HepG2 (cell line): Measurements from ENCODE around the gene TRIM44.

ENCODE experiments used
- AKAP8 ChIP-seq: sonication (generic); formaldehyde crosslinking; IDR thresholded peaks from 2 replicates; pipeline ENCODE4 v1.5.1; 2020; ENCODE audit warnings: mild to moderate bottlenecking, missing genetic modification reagents
- BHLHE40 ChIP-seq: IDR thresholded peaks from 2 replicates; pipeline ENCODE4 v1.6.1; 2011; ENCODE audit warnings: low read length, improper control_type of control experiment
- BRD4 ChIP-seq: sonication (generic); formaldehyde crosslinking; IDR thresholded peaks from 2 replicates; pipeline ENCODE4 v1.4.0; 2020; ENCODE audit warnings: missing genetic modification reagents
- GZF1 ChIP-seq: sonication (generic); formaldehyde crosslinking; IDR thresholded peaks from 2 replicates; pipeline ENCODE4 v1.5.1; 2020; ENCODE audit warnings: mild to moderate bottlenecking, missing genetic modification reagents
- POLR2A ChIP-seq, 2 experiments: IDR thresholded peaks; 2 replicates each; pipeline ENCODE4 v1.6.1; 2011; ENCODE audit warnings: low read depth in 2 of 2, low read length in 2 of 2, mild to moderate bottlenecking in 1 of 2, moderate library complexity in 1 of 2; ENCODE audit not compliant: insufficient read depth in 1 of 2

DNA sequence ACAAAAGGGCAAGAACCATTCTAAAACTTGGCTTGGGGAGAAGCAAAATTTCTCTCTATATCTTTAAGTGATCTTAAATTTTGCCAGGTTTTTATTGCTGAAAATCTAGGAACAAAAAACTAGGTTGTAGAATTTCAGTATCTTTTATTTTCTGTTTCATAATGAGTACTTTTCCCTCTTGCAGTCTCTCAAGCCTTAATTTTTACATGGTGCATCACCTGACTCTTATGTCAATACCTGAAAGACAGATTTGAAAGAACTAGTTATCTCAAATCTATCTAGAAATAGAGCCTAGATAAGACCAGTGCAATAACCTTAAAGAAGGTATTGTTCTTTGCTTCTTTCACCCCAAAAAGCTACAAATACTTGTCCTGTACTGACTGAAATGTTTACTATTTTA, 122.1 kb downstream of the TRIM44 start:
- TF ChIP-seq BHLHE40 = no peak
- no peak for TF ChIP-seq GZF1 (CRISPR knock-in tag)
- no peak for TF ChIP-seq AKAP8 (CRISPR knock-in tag)
- no peak for TF ChIP-seq BRD4 (CRISPR knock-in tag)
- TF ChIP-seq POLR2A (IDR thresholded peaks at IDR 0.05; ENCODE audit: insufficient read depth in 1 of 2, low read depth in 2 of 2, low read length in 2 of 2) = no peak
